Dermis blood vessel endothelial cell (primary cell): ENCODE data around the gene SMARCD1. TPM values are rescaled to one million over a fixed set of nuclear protein-coding genes. Genes with fewer than 3 reads are reported as not detected.

Experiments
- DNase-seq: peaks from one replicate; pipeline ENCODE4 v3.0.0; 2010
- total RNA-seq: library from RNA; depleted of rRNA; stranded (reverse); fragments of >200 nt; gene quantifications from 2 replicates; pipeline ENCODE4 v1.2.3, GENCODE V29; 2014

SMARCD1 gene
- total RNA-seq, 1 donor from 2014 or later = 70.1 TPM

GRCh38 chr12:50104417-50105366, 19.6 kb downstream of the SMARCD1 start:
- DNase-seq = no peak

- no peak for DNase-seq
Measured at GRCh38 chr12:50105913-50106450, 20.8 kb downstream of the SMARCD1 start.

- no peak for DNase-seq
Measured at GRCh38 chr12:50106907-50107306, 21.8 kb downstream of the SMARCD1 start.

- DNase-seq = no peak
Measured at GRCh38 chr12:50107416-50108268, 22.5 kb downstream of the SMARCD1 start.

DNA sequence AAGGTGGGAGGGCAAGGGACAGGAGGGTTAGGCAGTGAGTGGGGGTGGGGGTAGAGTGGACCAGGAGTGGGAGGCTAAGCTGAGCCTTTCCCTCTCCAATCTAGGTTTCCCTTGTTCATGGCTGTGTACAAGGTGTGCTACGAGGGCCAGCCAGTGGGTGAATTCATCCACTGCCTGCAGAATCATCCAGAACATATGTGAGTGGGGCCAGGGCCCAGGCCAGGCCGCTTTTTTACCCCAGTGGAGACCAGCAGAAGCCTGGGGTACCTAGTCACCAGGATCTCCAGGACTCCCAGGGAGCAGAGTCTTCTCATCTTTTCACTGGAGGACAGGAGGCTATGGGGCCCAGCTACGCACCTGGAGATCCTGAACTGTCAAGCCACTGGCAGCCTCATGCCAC, 24.2 kb downstream of the SMARCD1 start:
- no peak for DNase-seq

- no peak for DNase-seq
Measured at GRCh38 chr12:50110127-50110761, 25.1 kb downstream of the SMARCD1 start.

- peak; percentile 20 for DNase-seq
Measured at GRCh38 chr12:50110762-50111351, 25.7 kb downstream of the SMARCD1 start.

DNA sequence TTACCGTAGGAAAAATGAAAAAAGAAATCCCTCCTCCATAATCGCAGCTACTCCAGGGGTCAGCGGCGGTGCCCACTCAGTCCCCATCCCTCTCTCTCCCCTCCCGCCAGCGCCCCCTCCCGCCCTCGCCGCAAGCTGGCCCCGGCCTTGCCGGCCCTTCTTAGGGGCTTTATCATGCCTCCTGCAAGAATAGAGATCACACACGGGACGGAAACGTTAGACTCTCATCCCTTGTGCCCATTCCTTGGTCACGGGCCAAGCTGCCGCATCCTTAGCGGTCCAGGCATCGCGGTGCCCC, 26.2 kb downstream of the SMARCD1 start:
- no peak for DNase-seq

GRCh38 chr12:50111693-50112455, 26.7 kb downstream of the SMARCD1 start, which contains the start of gene COX14:
COX14 (plus strand) TSS chr12:50112236; CDS start chr12:50120044, 7,808 bp downstream.
- peak; percentile 99 for DNase-seq

DNA sequence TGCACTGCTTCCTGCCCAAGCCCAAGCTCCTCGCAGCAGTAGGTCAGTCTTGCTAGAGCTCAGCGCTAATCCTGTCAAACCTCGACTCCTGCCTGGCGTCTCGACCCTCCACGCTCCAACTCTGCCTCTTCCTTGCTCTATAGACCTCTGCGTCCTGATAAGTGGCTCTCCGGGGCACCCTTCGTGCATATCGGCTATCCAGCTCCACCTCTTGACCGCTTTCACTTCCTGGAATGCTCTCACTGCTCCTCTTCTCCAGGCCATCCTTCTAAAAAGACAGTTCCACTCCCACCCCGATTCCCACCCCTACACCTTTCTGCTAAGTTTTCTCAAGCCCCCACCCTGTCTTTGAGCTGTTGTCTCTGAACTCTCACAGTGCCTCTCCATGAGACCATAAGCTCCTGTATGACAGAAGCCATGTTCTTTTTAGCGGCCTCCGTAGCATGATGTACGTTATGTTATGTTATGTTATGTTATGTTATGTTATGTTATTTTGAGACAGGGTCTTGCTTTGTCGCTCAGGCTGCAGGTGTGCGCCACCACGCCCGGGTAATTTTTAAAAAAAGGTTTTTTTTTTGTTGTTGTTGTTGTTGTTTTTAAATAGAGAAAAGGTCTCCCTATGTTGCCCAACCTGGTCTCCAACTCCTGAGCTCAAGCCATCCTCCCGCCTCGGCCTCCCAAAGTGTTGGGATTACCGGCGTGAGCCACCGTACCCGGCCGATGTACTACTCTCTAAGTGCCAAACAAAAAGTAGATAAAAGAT, 27.5 kb downstream of the SMARCD1 start:
- DNase-seq = no peak

- no peak for DNase-seq
Measured at GRCh38 chr12:50117057-50117622, 32.0 kb downstream of the SMARCD1 start.

GRCh38 chr12:50119387-50119786, 34.2 kb downstream of the SMARCD1 start:
- DNase-seq = no peak

DNA sequence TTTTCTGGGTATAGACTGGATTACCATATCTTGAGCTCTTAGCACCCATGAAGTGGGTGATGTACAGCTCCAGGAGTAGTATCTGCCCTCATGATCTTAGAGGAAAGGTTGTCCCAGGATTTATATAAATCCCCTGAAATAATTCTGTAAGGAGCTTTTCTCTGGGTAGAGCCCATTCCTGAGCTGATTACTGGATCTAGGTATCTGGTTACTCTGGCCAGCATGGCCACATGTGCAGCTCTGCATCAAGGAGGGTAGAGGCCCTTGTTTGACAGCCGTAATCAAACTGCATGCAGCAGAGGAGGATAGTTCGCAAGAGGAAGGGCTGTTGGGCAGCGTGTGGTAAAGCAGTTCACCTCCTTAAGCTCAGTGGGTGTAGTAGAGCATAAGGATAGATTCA, 35.4 kb downstream of the SMARCD1 start:
- DNase-seq = no peak

DNA sequence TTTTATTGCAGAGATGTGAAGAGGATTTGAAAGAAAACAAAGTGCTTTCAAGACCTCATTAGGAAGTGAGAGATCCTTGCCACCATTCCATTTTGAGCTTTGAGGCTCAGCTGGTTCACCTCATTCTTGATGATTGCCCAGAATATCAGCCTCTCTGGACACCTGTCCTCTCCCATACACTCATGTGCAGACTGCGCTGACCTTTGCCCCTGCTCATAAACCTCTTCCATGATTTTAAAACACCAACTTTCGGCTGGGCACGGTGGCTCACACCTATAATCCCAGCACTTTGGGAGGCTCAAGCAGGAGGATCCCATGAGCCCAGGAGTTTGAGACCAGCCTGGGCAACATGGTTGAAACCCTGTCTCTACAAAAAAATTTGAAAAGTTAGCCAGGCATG, 35.8 kb downstream of the SMARCD1 start:
- DNase-seq = no peak

GRCh38 chr12:50121641-50122040, 36.5 kb downstream of the SMARCD1 start:
- no peak for DNase-seq

DNA sequence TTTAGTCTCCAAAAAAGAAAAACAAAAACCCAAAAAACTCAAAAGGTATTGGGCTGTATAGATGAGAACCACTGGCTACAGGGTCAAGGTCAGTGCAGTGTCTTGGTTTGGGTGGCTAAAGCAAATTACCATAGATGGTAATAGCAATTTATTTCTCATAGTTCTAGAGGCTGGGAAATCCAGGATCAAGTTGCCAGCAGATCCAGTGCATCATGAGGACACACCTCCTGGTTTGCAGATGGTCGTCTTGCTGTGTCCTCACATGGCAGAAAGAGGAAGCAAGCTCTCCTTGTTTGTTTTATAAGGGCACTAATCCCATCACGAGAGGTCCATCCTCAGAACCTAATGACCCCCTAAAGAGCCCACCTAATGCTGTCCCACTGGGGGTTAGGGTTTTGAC, 38.1 kb downstream of the SMARCD1 start:
- no peak for DNase-seq

DNA sequence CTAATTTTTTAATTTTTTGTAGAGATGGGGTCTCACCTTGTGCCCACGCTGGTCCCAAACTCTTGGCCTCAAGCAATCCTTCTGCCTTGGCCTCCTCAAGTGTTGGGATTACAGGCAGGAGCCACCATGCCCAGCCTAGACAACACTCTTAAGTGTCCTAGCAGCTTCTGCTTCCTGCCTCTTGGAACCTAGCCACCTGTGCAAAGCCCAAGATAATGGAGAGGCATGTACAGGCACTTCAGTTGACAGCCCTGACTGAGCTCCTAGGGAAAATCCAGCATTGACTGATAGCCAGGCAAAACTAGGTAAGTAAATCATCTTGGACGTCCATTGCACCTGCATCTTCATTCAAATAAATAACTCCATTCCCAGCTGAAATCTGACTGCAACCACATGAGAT, 42.4 kb downstream of the SMARCD1 start:
- DNase-seq = no peak

GRCh38 chr12:50129290-50129689, 44.1 kb downstream of the SMARCD1 start:
- DNase-seq = no peak

GRCh38 chr12:50132505-50133135, 47.5 kb downstream of the SMARCD1 start:
- peak; percentile 80 for DNase-seq

GRCh38 chr12:50142993-50143392, 57.9 kb downstream of the SMARCD1 start:
- DNase-seq = no peak
